DMS 273 (cell line): ENCODE results near the gene NSUN7.
"Not testable (repeated sequence)": the region's sequence is repeated elsewhere in the genome, so short reads cannot be mapped to it uniquely, and the experiment has no call there.

ENCODE experiments used
- DNase-seq: peaks from one replicate; lab custom pipeline; 2025; ENCODE audit not compliant: unreplicated experiment; lab: John Stamatoyannopoulos, UW

NSUN7 gene

GRCh38 chr4:40749717-40750460 is at the start of gene NSUN7:
TSS of gene NSUN7 (plus strand) at chr4:40749955. CDS start at chr4:40750694, 739 bp downstream.
- DNase-seq, result peak; percentile 81

GRCh38 chr4:40702137-40702799 is 47.5 kb upstream of the NSUN7 start:
- DNase-seq, result no peak

GRCh38 chr4:40702800-40703151 is 47.0 kb upstream of the NSUN7 start:
- no peak for DNase-seq

DNA sequence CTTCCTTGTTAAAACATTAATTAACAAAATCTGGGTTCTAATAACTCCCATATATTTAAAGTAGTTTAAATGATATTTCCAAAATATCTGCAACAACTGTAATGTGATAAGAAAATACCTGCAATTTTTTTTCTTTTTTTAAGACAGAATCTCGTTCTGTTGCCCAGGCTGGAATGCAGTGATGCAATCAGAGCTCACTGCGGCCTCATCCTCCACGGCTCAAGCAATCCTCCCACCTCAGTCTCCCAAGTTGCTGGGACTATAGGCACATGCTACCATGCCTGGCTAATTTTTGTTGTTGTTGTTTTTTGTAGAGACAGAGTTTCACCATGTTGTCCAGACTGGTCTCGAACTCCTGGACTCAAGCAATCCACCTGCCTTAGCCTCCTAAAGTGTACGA is 45.7 kb upstream of the NSUN7 start:
- DNase-seq, result no peak

GRCh38 chr4:40710484-40711254 is 39.1 kb upstream of the NSUN7 start:
- DNase-seq, result no peak

DNA sequence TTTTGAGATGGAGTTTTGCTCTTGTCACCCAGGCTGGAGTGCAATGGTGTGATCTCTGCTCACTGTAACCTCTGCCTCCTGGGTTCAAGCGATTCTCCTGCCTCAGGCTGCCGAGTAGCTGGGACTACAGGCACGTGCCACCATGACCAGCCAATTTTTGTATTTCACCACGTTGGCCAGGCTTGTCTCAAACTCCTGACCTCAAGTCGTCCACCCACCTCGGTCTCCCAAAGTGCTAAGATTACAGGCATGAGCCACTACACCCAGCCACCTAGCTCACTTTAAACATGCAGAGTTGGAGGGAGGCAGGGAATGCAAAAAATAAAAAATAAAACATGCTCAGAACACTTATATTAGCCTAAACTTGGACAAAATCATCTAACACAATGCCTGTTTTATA is 36.8 kb upstream of the NSUN7 start:
- DNase-seq, result not testable (repeated sequence)

- no peak for DNase-seq
These were observed 36.0 kb upstream of the NSUN7 start for GRCh38 chr4:40713798-40714197.

DNA sequence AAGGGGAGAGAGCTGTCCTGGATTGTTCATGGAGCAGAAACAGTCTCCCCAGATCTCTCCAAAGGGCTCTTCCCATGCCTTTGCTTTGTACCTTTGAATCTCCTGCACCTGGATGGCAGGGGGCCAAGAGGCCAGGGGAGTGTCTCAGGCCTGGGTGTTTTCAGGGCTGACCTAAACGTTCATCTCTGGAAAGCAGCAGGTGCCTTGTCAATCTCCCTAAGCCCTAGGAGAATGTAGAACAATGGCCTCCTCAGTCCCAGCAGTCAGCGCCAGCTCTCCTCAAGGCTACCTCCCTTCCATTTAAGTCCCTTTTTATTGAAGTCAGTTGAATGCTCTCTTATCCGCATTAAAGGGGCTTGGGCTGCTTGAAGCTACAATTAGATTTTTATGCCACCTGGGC is 31.2 kb upstream of the NSUN7 start:
- DNase-seq, result no peak

DNA sequence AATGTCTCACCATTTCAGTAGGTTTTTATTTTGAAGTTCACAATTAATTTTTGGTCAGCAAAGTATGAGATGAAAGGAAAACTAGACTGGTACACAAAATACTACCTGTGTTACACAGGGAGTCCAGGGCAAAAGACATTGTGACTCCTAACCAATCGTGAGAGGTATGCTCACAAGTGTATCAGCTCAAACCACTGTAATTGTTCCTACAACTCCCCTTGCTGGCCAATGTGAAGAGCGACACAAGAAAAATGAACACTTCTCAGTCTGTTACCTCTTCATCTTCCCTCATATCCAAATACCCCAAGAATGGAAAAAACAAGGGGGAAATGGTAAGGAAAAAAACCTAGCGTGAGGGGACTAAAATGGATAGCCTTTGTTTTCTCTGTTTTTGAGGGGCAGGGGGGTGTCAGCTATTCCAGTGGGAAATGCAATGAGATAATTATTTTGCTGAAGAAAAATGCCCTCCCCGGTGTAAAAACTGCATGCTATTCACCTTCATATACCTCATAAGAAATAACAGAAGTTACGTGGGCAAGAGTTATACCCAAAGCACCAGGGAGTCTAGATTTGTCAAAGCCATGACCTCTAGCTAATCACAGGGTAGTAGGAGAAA is 30.6 kb upstream of the NSUN7 start:
- DNase-seq, result peak; percentile 48

- DNase-seq, result no peak
These were observed 29.4 kb upstream of the NSUN7 start for GRCh38 chr4:40720351-40720750.

GRCh38 chr4:40720916-40721315 is 28.8 kb upstream of the NSUN7 start:
- DNase-seq, result no peak

DNA sequence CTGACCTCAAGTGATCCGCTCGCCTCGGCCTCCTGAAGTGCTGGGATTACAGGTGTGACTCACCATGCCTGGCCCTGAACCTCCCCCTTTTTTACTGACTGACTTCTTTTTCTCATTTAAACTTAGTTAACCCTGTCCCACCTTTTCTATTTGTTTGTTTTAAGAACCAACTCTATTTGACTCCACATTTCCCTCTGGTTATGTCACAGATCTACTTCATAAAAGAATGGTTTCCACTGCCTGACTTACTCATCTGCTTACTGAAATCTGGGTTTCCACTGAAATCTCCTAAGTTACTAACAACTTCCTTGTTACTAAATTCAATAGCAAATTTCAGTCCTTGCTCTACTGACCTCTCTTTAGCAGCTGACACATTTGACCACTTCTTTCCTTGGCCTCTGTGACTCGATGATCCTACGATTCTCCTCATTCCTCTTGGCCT is 28.0 kb upstream of the NSUN7 start:
- DNase-seq, result no peak

- DNase-seq, result no peak
These were observed 27.1 kb upstream of the NSUN7 start for GRCh38 chr4:40722576-40723161.

DNA sequence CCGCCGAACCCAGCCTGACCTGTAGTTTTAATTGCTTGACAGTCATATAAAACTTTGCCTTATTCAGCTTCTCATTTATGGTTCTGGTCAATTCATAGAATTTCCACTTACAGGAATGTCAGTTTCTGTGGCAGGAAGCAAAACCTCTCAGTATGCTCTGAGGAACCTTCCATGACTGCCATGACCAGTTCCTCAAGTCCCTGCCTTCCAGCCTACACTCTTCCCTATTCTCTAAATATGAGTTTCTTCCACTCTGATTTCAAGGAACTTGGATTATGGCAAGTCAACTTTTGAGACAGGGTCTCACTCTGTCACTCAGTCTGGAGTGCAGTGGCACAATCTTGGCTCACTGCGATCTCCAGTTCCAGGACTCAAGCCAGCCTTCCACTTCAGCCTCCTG is 26.0 kb upstream of the NSUN7 start:
- DNase-seq, result no peak

DNA sequence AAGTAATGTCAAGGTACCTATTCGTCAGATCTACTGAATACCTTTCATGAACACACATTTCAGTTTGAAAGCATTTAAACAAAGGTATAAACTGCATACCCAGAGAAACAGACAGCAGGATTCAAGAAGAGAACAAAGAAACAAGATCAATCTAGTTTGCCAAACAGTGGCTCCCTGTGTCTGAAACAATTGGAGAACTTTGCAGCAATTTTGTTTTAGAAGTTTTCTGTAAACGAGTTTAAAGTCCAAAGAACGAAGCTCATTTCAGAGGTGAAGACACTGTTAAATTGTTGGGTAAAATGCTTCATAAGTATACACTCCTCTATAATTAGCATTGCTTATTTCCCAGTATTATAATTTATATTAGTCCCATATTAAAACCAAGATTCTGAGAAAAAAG is 21.4 kb upstream of the NSUN7 start:
- DNase-seq, result no peak

- DNase-seq, result no peak
These were observed 20.2 kb upstream of the NSUN7 start for GRCh38 chr4:40729555-40729954.

DNA sequence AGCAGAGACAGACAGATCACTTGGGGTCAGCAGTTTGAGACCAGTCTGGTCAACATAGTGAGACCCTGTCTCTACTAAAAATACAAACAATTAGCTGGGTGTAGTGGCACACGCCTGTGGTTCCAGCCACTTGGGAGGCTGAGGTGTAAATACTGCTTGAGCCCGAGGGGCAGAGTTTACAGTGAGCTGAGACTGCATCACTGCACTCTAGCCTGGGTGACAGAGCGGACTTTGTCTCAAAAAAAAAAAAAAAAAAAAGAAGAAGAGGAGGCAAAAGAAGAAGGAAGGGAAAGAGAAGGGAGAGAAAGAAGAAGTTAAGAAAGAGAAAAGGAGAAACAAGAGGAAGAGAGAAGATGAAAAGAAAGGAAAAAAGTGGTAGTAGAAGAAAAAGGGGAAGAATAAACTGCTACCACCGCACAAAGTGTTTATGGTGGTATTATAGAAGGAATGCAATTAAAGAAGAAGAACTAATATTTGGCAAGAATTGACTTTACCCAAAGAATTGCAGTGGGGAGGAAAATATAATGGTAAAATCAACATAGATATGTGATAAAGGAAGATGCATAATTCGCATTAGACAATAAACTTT is 19.6 kb upstream of the NSUN7 start:
- DNase-seq, result no peak

GRCh38 chr4:40731361-40731760 is 18.4 kb upstream of the NSUN7 start:
- no peak for DNase-seq

DNA sequence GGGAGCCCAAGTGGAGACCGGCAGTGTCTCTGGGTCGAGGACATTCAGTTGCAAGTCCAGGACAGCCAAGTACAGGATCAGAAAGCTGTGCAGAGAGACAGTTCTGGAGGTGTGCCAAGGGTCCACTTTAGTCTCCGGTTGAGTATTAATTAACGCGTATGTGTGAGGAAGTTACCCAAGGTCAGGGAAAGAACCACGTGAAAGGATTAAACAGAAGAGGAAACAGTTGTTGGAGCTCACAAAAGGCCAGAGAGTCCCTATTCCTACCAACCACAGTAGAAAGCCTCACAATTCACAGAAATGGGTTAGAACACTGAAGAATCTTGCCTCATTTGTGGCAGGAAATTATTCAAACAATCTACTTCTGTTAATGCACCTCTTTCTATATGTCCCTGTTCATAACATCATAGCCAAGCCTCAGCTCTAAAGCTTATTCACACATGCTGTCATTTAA is 17.9 kb upstream of the NSUN7 start:
- DNase-seq, result peak; percentile 66

GRCh38 chr4:40733752-40734151 is 16.0 kb upstream of the NSUN7 start:
- DNase-seq, result no peak

- DNase-seq, result no peak
These were observed 15.3 kb upstream of the NSUN7 start for GRCh38 chr4:40734497-40734896.
